ENCODE data around the gene LMX1B.

- TF ChIP-seq CTCF (conservative IDR thresholded peaks at IDR 0.05; ENCODE audit: low read depth, low read length) (no peak), EZH2 (IDR thresholded peaks at IDR 0.05; ENCODE audit: low read length, unreplicated experiment) (no peak), EZH2phosphoT487 (IDR thresholded peaks at IDR 0.05; ENCODE audit: borderline replicate concordance, low read length) (no peak)
Measured at GRCh38 chr9:126719618-126720031, 105.9 kb downstream of the LMX1B start.
